Right atrium auricular region (tissue), 2 donors: ENCODE measurements around the gene KEAP1. TPM values are rescaled to one million over a fixed set of nuclear protein-coding genes. Genes with fewer than 3 reads are reported as not detected.
A peak's percentile ranks its signal among the peaks of the same experiment; 100 is the strongest.

Experiments used
- DNase-seq: peaks from one replicate; pipeline ENCODE4 v3.0.0-alpha.2; 2019; ENCODE audit warnings: low spot score
- H3K27ac ChIP-seq, 2 donors: fragments of 200-600 bp; sonication (generic); 1 replicate in 1 of 2; 2 replicates in 1 of 2; pipeline ENCODE4 v1.5.1; 2016 to 2019
- H3K27me3 ChIP-seq, 2 donors: fragments of 200-600 bp; sonication (generic); one replicate each; pipeline versions ENCODE4 v1.5.1 to v1.6.0; 2017 to 2019
- H3K36me3 ChIP-seq: fragments of 200-600 bp; sonication (generic); one replicate; pipeline ENCODE4 v1.5.1; 2016
- H3K4me1 ChIP-seq, 2 donors: fragments of 200-600 bp; sonication (generic); one replicate each; pipeline versions ENCODE4 v1.5.1 to v1.6.0; 2017 to 2019
- H3K4me3 ChIP-seq, 2 donors: fragments of 200-600 bp; sonication (generic); 1 replicate in 1 of 2; 2 replicates in 1 of 2; pipeline ENCODE4 v1.5.1; 2017 to 2019; ENCODE audit warnings: mild to moderate bottlenecking in 1 of 2, moderate library complexity in 1 of 2
- H3K9me3 ChIP-seq, 2 donors: fragments of 200-600 bp; sonication (generic); one replicate each; pipeline ENCODE4 v1.5.1; 2019
- CTCF ChIP-seq, 2 donors: fragments of 200-600 bp; sonication (generic); IDR thresholded peaks; one replicate each; pipeline ENCODE4 v1.5.1; 2019; ENCODE audit warnings: antibody characterized with exemption in 2 of 2
- total RNA-seq, 2 donors: library from RNA; depleted of rRNA; stranded (reverse); fragments of >200 nt; gene quantifications; one replicate each; pipeline ENCODE4 v1.1.0, GENCODE V29; 2016

Gene KEAP1
- total RNA-seq, 2 donors from 2014 or later, result 52.1 to 64.9 TPM

GRCh38 chr19:10478476-10478875 is 24.7 kb downstream of the KEAP1 start:
- Histone ChIP-seq H3K36me3 (no peaks in the 10 kb centered on the region), H3K27ac (peak overlapping the region in 1 of 2 donors; percentile 13), H3K9me3 (no peaks in the 10 kb centered on the region), H3K4me3 (peak overlapping the region in 1 of 2 donors; percentile 54), H3K4me1 (peaks cover 0 to 14% of the 10 kb centered on the region in 2 donors), H3K27me3 (no peaks in the 10 kb centered on the region)
- no peak for TF ChIP-seq CTCF (IDR thresholded peaks at IDR 0.05)
- DNase-seq, result no peak

- TF ChIP-seq CTCF (IDR thresholded peaks at IDR 0.05), result no peak
These were observed 28.1 kb downstream of the KEAP1 start for GRCh38 chr19:10474962-10475451.

GRCh38 chr19:10473192-10473591 is 30.0 kb downstream of the KEAP1 start:
- H3K4me3 ChIP-seq, result no peak overlapping the region
- no peaks in the 10 kb centered on the region for H3K9me3 ChIP-seq
- TF ChIP-seq CTCF (IDR thresholded peaks at IDR 0.05), result no peak
- H3K27me3 ChIP-seq, result no peaks in the 10 kb centered on the region
- DNase-seq, result no peak
- H3K27ac ChIP-seq, result no peak overlapping the region
- no peaks in the 10 kb centered on the region for H3K4me1 ChIP-seq
- H3K36me3 ChIP-seq, result no peaks in the 10 kb centered on the region

More at GRCh38 chr19:10474962-10475451, 28.1 kb downstream of the KEAP1 start:
- Histone ChIP-seq H3K27ac (no peak overlapping the region), H3K4me3 (no peak overlapping the region), H3K4me1 (peaks cover 0 to 13% of the 10 kb centered on the region in 2 donors), H3K36me3 (no peaks in the 10 kb centered on the region), H3K9me3 (no peaks in the 10 kb centered on the region), H3K27me3 (no peaks in the 10 kb centered on the region)
- no peak for DNase-seq

GRCh38 chr19:10471909-10472308 is 31.2 kb downstream of the KEAP1 start:
- Histone ChIP-seq H3K27ac (no peak overlapping the region), H3K36me3 (no peaks in the 10 kb centered on the region), H3K4me3 (no peak overlapping the region), H3K9me3 (no peaks in the 10 kb centered on the region), H3K4me1 (no peaks in the 10 kb centered on the region), H3K27me3 (no peaks in the 10 kb centered on the region)
- no peak for DNase-seq
- TF ChIP-seq CTCF (IDR thresholded peaks at IDR 0.05), result peak in 1 of 2 donors; percentile 41

- Histone ChIP-seq H3K36me3 (peaks cover 9% of the 10 kb centered on the region), H3K27ac (no peak overlapping the region), H3K9me3 (no peaks in the 10 kb centered on the region), H3K4me1 (no peaks in the 10 kb centered on the region), H3K27me3 (no peaks in the 10 kb centered on the region), H3K4me3 (no peak overlapping the region)
- no peak for DNase-seq
- no peak for TF ChIP-seq CTCF (IDR thresholded peaks at IDR 0.05)
These were observed 35.0 kb downstream of the KEAP1 start for GRCh38 chr19:10468133-10468532.

GRCh38 chr19:10467104-10467706 is 36.0 kb downstream of the KEAP1 start:
- DNase-seq, result no peak
- TF ChIP-seq CTCF (IDR thresholded peaks at IDR 0.05), result no peak
- H3K36me3 ChIP-seq, result peaks cover 9% of the 10 kb centered on the region
- no peaks in the 10 kb centered on the region for H3K9me3 ChIP-seq
- H3K27ac ChIP-seq, result no peak overlapping the region
- no peaks in the 10 kb centered on the region for H3K4me1 ChIP-seq
- H3K27me3 ChIP-seq, result no peaks in the 10 kb centered on the region
- H3K4me3 ChIP-seq, result no peak overlapping the region
